Peyer's patch (tissue), 4 donors: ENCODE data around the gene DOCK1.

Source experiments
- POLR2A ChIP-seq, 2 donors: fragments of 450-650 bp; IDR thresholded peaks; one replicate each; pipeline ENCODE4 v1.5.1; 2017; ENCODE audit warnings: antibody characterized with exemption in 2 of 2, mild to moderate bottlenecking in 2 of 2, moderate library complexity in 2 of 2
- TF ChIP-seq, protein P1 (sequence below), 6 experiments: fragments of 450-650 bp in 4 of 6; fragments of 200-600 bp in 2 of 6; sonication (generic) in 1 of 6; IDR thresholded peaks; one replicate each; pipeline ENCODE4 v1.5.1; 2017 to 2019; ENCODE audit warnings: antibody characterized with exemption in 6 of 6, mild to moderate bottlenecking in 3 of 6, moderate library complexity in 1 of 6

DNA sequence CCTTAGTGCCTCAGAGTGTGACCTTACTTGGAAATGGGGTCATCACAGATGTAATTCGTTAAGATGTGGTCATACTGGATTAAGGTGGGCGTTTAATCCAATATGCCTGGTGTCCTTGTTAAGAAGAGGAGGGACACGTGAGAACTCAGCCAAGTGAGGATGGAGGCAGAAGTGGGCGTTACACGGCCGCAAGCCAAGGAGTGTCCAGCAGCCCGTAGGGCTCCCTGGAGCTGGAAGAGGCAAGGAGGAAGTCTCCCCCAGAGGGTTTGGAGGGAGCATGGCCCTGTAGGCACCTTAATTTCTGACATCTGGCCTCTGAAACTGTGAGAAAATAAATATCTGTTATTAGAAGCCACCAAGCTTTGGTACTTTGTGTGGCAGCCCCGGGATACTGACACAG, 21.3 kb downstream of the DOCK1 start:
- TF ChIP-seq, protein P1, sequence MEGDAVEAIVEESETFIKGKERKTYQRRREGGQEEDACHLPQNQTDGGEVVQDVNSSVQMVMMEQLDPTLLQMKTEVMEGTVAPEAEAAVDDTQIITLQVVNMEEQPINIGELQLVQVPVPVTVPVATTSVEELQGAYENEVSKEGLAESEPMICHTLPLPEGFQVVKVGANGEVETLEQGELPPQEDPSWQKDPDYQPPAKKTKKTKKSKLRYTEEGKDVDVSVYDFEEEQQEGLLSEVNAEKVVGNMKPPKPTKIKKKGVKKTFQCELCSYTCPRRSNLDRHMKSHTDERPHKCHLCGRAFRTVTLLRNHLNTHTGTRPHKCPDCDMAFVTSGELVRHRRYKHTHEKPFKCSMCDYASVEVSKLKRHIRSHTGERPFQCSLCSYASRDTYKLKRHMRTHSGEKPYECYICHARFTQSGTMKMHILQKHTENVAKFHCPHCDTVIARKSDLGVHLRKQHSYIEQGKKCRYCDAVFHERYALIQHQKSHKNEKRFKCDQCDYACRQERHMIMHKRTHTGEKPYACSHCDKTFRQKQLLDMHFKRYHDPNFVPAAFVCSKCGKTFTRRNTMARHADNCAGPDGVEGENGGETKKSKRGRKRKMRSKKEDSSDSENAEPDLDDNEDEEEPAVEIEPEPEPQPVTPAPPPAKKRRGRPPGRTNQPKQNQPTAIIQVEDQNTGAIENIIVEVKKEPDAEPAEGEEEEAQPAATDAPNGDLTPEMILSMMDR (IDR thresholded peaks at IDR 0.05) = no peak
- TF ChIP-seq POLR2A (IDR thresholded peaks at IDR 0.05) = no peak
